ENCODE measurements around the gene DLD.
"Not testable (repeated sequence)": the region's sequence is repeated elsewhere in the genome, so short reads cannot be mapped to it uniquely, and the experiment has no call there.

The DLD gene

DNA sequence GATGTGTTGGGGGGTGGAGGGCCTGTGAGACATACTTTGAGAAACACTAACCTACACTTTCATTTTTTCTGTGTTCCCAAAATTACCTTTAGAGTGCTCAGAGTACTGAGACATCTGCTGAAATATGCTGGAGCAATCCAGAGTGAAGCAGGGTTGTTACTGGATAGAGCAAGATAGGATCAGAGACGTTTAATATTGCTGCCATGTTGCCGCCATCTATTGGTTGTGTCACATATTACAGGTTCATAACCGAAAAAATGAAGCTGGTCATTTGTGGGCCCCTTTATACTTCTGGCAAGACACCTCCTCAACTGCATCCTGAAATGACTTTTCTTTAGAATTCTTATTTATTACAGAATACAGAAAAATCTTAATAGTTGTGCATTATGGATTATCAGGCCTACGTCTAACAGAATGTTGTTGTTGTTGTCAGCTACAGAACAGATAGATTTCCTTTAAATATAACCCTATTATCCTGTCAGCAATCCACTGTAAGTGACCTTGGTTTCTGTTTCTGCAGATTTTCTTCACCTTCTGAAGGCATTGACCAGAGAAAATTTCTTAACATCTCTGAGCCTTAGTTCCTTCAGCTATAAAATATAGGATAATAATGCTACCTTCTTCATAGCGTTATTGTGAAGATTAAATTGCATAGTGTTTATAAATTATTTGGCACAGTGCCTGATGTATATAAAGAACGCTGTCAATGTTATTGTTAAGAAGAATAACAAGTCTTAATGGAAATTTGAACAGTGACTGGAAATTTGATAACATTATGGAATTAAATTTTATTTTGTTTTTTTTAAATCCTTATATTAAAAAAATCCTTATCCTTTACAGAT, 16.2 kb upstream of the DLD start:
- DNase-seq: no peak

DNA sequence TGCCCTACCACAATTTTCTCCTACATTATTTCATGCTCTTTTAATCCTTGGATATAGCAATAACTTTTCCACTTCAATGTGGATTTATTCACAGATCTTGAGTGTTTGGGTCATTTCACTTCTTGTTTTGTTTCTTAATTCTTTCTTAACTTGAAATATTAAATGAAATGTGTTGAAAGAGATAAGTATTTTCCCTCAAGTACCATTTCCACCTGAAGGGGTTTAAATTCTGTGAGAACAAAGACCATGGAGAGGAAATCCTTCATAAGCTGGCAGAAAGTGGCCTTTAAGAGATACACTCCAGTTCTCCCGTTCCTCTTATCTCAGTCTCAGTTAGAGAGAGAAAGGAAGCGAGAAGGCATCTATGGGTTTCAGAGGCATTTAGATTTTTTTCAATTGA, 14.1 kb upstream of the DLD start:
- no peak for DNase-seq

GRCh38 chr7:107877731-107878382, 13.1 kb upstream of the DLD start:
- DNase-seq: no peak

- no peak for DNase-seq
Observed at GRCh38 chr7:107878636-107879035, 12.3 kb upstream of the DLD start.

DNA sequence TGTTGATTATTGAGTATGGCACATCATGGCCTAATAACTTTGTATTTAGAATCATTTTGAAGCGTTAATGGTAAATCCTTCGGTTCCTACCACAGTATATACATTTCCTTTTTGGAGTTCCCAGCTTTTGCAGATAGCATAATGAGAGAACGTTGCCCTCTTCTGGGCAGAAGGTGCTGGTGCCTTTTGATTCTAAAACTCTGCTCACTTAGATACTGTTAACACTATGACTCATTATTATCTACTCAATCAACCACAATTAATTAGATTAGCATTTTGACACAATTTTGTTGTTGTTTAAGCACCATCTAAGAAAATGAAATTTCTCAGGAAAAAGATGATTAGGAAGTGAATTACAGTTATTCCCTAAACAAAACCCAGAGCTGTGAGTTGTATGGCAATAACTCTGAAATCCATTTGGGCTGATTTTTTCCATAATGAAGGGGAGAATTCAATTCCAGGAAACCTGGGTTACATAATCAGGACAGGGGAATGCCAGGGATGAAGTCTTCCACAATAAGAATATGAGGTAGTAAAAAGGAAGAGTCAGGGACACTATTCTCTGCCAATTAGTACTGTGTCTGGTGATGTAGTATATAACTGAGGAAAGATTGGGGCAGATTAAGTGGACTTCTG, 11.5 kb upstream of the DLD start:
- peak; percentile 18 for DNase-seq

- no peak for DNase-seq
Observed at GRCh38 chr7:107882766-107883165, 8.2 kb upstream of the DLD start.

GRCh38 chr7:107884066-107884818, 6.7 kb upstream of the DLD start:
- DNase-seq: no peak

DNA sequence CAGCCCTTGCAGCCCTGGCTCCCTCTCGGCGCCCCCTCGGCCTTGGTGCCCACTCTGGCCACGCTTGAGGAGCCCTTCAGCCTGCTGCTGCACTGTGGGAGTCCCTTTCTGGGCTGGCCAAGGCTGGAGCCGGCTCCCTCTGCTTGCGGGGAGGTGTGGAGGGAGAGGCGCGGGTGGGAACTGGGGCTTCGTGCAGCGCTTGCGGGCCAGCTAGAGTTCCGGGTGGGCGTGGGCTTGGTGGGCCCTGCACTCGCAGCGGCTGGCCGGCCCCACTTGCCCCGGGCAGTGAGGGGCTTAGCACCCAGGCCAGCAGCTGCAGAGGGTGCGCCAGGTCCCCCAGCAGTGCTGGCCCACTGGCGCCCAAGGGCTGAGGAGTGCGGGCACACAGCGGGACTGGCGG, 3.2 kb upstream of the DLD start:
- DNase-seq: not testable (repeated sequence)

GRCh38 chr7:107889992-107890391, 991 bp upstream of the DLD start:
- DNase-seq: no peak

GRCh38 chr7:107890493-107890961, 456 bp upstream of the DLD start:
- no peak for DNase-seq

- DNase-seq: no peak
Observed at GRCh38 chr7:107891636-107892366, 818 bp downstream of the DLD start.

- not testable (repeated sequence) for DNase-seq
Observed at GRCh38 chr7:107892367-107892741, 1.4 kb downstream of the DLD start.

GRCh38 chr7:107898997-107899594, 8.1 kb downstream of the DLD start:
- no peak for DNase-seq

DNA sequence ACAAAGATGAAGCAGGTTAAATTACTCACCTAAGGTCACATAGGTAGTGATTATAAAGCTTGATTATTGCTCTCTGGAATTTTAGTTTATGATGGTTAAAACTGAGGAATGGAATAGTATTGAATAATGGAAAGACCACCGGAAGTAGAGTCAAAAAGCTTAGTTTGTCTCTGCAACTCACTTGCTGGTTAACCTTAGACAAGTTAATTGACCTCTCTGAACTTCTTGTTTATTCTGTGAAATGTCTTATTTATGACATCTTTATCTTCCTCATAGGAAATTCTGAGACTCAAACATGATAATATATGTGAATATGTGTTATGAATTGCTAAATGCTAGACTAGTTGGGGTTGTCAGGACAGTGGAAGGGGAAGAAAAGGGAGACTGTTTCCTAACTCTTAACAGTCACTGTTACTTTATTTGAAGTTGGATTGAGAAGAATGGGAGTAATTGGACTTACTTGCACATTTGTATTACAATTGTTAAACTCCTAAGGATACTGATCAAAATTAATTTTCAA, 9.6 kb downstream of the DLD start:
- DNase-seq: no peak

DNA sequence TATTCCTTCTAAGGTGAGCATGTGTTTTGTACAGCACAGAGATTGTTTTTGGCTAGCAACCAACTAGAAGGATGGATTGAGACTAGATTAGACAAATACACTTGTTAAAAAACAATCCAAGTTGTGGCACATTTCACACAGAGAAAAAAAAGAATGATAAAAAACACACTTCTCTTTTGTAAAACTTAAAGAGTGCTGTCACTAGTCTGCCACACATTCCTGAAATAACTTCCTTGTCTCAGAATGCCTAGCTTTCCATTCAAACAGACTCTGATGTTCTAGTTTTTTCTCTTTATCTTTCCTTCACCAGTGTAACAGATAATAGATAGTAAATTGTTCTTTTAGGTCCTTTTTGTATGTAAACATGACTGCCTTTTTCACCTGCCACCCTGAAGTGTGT, 11.4 kb downstream of the DLD start:
- no peak for DNase-seq

GRCh38 chr7:107907790-107908189, 16.8 kb downstream of the DLD start:
- no peak for DNase-seq

DNA sequence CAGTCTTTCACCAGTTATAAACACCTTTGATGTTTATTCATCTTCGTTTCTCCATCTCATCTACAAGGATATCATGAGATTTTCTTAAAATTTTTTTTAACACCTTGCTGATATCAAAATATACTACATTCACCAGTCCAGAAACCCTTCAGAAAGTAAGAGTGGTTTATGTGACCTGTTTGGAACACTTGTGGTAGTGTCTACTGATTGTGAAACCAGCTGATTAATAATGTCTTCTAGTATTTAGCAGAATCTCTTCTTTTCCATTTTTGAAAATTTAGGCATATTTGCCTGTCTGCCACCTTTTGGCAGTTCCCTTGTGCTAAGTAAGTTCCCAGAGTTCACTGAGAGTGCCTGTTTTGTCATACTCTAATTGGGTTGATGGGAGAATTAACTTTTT, 18.5 kb downstream of the DLD start:
- no peak for DNase-seq

- DNase-seq: no peak
Observed at GRCh38 chr7:107911981-107912380, 21.0 kb downstream of the DLD start.

GRCh38 chr7:107913851-107914250, 22.9 kb downstream of the DLD start:
- DNase-seq: no peak

DNA sequence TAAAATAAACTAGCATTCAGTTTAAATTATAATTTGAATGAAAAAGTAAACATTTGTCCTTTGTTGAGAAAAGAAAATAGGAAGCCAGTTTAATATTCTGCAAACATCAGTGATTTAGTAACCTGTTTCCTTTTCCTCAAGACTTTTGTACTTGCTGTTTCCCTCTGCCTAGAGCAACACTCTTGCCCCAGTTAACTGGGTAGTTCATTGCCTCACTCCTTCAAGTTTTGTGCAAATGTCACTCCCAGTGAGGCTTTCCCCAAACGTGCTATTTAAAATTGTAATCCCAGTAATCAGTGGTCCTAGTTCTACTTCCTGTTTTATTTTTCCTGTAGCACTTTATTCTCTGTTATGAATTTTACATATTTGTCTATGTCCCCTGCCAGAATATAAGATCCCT, 23.8 kb downstream of the DLD start:
- no peak for DNase-seq

DNA sequence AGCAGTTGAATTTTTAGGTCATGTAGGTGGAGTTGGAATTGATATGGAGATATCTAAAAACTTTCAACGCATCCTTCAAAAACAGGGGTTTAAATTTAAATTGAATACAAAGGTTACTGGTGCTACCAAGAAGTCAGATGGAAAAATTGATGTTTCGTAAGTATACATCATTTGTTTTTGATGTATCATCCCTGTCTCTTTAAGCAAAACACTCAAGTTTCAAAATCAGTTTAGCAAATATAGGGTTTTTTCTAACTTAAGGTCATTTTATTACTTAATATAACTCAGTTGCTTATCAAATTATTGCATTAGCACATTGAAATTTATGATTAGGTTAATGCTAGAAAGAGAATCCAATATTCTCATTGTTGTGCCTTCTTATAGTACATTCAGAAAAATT, 24.6 kb downstream of the DLD start:
- DNase-seq: no peak

All from NK-92 treated with Interleukin-12 subunit alpha and Interleukin-12 subunit beta, amount 100 ng/mL, for 24 hours (cell line).